Transverse colon (tissue), 4 donors: ENCODE results near the gene ARHGAP24. TPM values are rescaled to one million over a fixed set of nuclear protein-coding genes. Genes with fewer than 3 reads are reported as not detected.

Source experiments
- DNase-seq: peaks from one replicate; pipeline ENCODE4 v3.0.0-alpha.2; 2019
- H3K27ac ChIP-seq, 4 donors: fragments of 200-600 bp; sonication (generic); 2 replicates each; pipeline ENCODE4 v1.5.1; 2016 to 2018; ENCODE audit warnings: inconsistent platforms in 4 of 4
- H3K27me3 ChIP-seq: fragments of 200-600 bp; sonication (generic); 2 replicates; pipeline ENCODE4 v1.5.1; 2017; ENCODE audit warnings: inconsistent platforms
- H3K36me3 ChIP-seq, 4 donors: fragments of 200-600 bp; sonication (generic); 2 replicates each; pipeline ENCODE4 v1.5.1; 2017 to 2019; ENCODE audit warnings: inconsistent platforms in 4 of 4
- H3K4me1 ChIP-seq, 4 donors: fragments of 200-600 bp; sonication (generic); 2 replicates each; pipeline ENCODE4 v1.5.1; 2017 to 2020; ENCODE audit warnings: inconsistent platforms in 4 of 4
- H3K4me3 ChIP-seq, 4 donors: fragments of 200-600 bp; sonication (generic); 1 replicate in 1 of 4; 2 replicates in 3 of 4; pipeline versions ENCODE4 v1.5.1 to v1.6.1; 2017 to 2019; ENCODE audit warnings: inconsistent platforms in 4 of 4
- H3K9me3 ChIP-seq, 2 donors: fragments of 200-600 bp; sonication (generic); 2 replicates each; pipeline ENCODE4 v1.5.1; 2017 to 2019; ENCODE audit warnings: inconsistent platforms in 2 of 2
- CTCF ChIP-seq, 5 experiments: fragments of 200-600 bp in 3 of 5; fragments of 450-650 bp in 2 of 5; sonication (generic) in 3 of 5; IDR thresholded peaks; 1 replicate in 2 of 5; 2 replicates in 3 of 5; pipeline ENCODE4 v1.5.1; 2016 to 2017; ENCODE audit warnings: antibody characterized with exemption in 5 of 5, inconsistent platforms in 3 of 5, mild to moderate bottlenecking in 2 of 5, moderate library complexity in 1 of 5
- EP300 ChIP-seq: sonication (generic); formaldehyde crosslinking; IDR thresholded peaks from one replicate; pipeline ENCODE4 v1.6.1; 2017; ENCODE audit warnings: antibody characterized with exemption, low read depth
- POLR2A ChIP-seq: fragments of 450-650 bp; IDR thresholded peaks from one replicate; pipeline ENCODE4 v1.6.1; 2016; ENCODE audit warnings: antibody characterized with exemption, mild to moderate bottlenecking, moderate library complexity
- POLR2AphosphoS5 ChIP-seq, 3 donors: sonication (generic); formaldehyde crosslinking; IDR thresholded peaks; one replicate each; pipeline ENCODE4 v1.6.1; 2016; ENCODE audit warnings: antibody characterized with exemption in 3 of 3
- WGBS, 2 donors: methylation state at CpG; one replicate each; pipeline ENCODE4 v1.1.5; 2018; ENCODE audit warnings: low coverage in 1 of 2; 5-methylcytosine and 5-hydroxymethylcytosine counted together
- in situ Hi-C, 4 donors: fragments of 200-750 bp; cut with MboI; loops; one replicate each; pipeline versions ENCODE4 v1.15.0 to v1.15.1; 2017; ENCODE audit warnings: low sequenced_read_pairs in 3 of 4, low pct_ligation_motif_present in 1 of 4, low pct_unique_long_range_greater_than_20kb in 1 of 4
- intact Hi-C: fragments of 100-400 bp; cut with DNase I; formaldehyde crosslinking; loops from one replicate; pipeline ENCODE4 v1.15.1; 2023; ENCODE audit warnings: low total_unique reads
- total RNA-seq, 4 donors: library from RNA; depleted of rRNA; stranded (reverse); fragments of >200 nt; gene quantifications; one replicate each; pipeline ENCODE4 v1.1.0, GENCODE V29; 2016

ARHGAP24 gene
- total RNA-seq, 4 donors from 2014 or later, result 4.2 to 32.0 (median 12.6) TPM

- DNase-seq, result no peak
- Histone ChIP-seq H3K27me3 (no peaks in the 10 kb centered on the region), H3K4me1 (peaks cover 0 to 12% (median 0%) of the 10 kb centered on the region in 4 donors), H3K36me3 (no peaks in the 10 kb centered on the region), H3K9me3 (no peaks in the 10 kb centered on the region), H3K4me3 (no peak overlapping the region), H3K27ac (no peak overlapping the region)
- intact Hi-C loops (no loop called here), in situ Hi-C loops (no loop called here)
- TF ChIP-seq POLR2AphosphoS5 (IDR thresholded peaks at IDR 0.05), result no peak
- no peak for TF ChIP-seq EP300
- no peak for TF ChIP-seq POLR2A
- TF ChIP-seq CTCF (IDR thresholded peaks at IDR 0.05), result no peak
- WGBS, 2 donors, result 82 to 96% methylated on average over 3 of the region's 3 CpGs
Measured at GRCh38 chr4:85669204-85669603, 194.3 kb downstream of the ARHGAP24 start.

GRCh38 chr4:85669992-85670548, 195.1 kb downstream of the ARHGAP24 start:
- in situ Hi-C loops (no loop called here), intact Hi-C loops (no loop called here)
- no peaks in the 10 kb centered on the region for H3K27me3 ChIP-seq
- WGBS, 2 donors, result 84% methylated on average over 2 to 3 of the region's 3 CpGs
- H3K4me3 ChIP-seq, result no peak overlapping the region
- TF ChIP-seq CTCF (IDR thresholded peaks at IDR 0.05) (no peak), EP300 (no peak), POLR2AphosphoS5 (IDR thresholded peaks at IDR 0.05) (no peak), POLR2A (no peak)
- H3K36me3 ChIP-seq, result no peaks in the 10 kb centered on the region
- peaks cover 0 to 12% (median 0%) of the 10 kb centered on the region in 4 donors for H3K4me1 ChIP-seq
- H3K9me3 ChIP-seq, result no peaks in the 10 kb centered on the region
- DNase-seq, result no peak
- no peak overlapping the region for H3K27ac ChIP-seq

- Histone ChIP-seq H3K9me3 (no peaks in the 10 kb centered on the region), H3K36me3 (no peaks in the 10 kb centered on the region), H3K27ac (no peak overlapping the region), H3K4me3 (no peak overlapping the region), H3K4me1 (peaks cover 0 to 12% (median 0%) of the 10 kb centered on the region in 4 donors), H3K27me3 (no peaks in the 10 kb centered on the region)
- intact Hi-C loops, result no loop called here
- DNase-seq, result no peak
- TF ChIP-seq POLR2AphosphoS5 (IDR thresholded peaks at IDR 0.05) (no peak), EP300 (no peak), CTCF (IDR thresholded peaks at IDR 0.05) (no peak), POLR2A (no peak)
- in situ Hi-C loops, result no loop called here
- WGBS, 2 donors, result 79 to 85% methylated on average over 2 of the region's 2 CpGs
Measured at GRCh38 chr4:85671120-85671519, 196.2 kb downstream of the ARHGAP24 start.

GRCh38 chr4:85672116-85672515, 197.2 kb downstream of the ARHGAP24 start:
- Histone ChIP-seq H3K9me3 (no peaks in the 10 kb centered on the region), H3K4me3 (no peak overlapping the region), H3K4me1 (peaks cover 0 to 15% (median 0%) of the 10 kb centered on the region in 4 donors), H3K27ac (no peak overlapping the region), H3K36me3 (no peaks in the 10 kb centered on the region), H3K27me3 (no peaks in the 10 kb centered on the region)
- TF ChIP-seq CTCF (IDR thresholded peaks at IDR 0.05) (no peak), POLR2A (no peak), POLR2AphosphoS5 (IDR thresholded peaks at IDR 0.05) (no peak), EP300 (no peak)
- in situ Hi-C loops (no loop called here), intact Hi-C loops (no loop called here)
- 69 to 78% methylated on average over 3 of the region's 3 CpGs for WGBS, 2 donors
- no peak for DNase-seq
